GM21723 (cell line): ENCODE measurements around the gene IGF1R.

ENCODE experiments used
- ATAC-seq: cut with Tn5 transposase; IDR thresholded peaks from one replicate; pipeline ENCODE4 v1.9.1; 2021; ENCODE audit warnings: mild to moderate bottlenecking, moderate library complexity; ENCODE audit not compliant: unreplicated experiment

Gene IGF1R

DNA sequence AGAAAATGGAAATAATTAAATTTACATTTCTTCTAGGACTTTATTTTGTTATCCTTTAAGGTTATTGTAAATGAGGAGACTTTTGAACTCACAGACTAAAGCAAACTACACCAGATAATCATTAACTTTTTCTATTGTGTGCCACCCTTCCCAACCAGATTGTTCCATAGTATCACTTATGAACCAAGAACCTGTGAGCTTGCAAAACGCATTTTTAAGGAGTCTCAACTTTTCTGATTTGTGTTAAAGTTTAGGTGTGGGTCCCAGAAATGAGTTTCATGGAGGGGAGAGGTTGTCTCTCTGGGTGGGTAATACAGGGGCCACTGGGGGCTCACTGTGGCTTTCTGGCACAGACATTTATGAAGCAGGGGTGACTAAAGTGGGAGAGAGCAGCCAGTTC is 75.7 kb downstream of the IGF1R start:
- no peak for ATAC-seq

DNA sequence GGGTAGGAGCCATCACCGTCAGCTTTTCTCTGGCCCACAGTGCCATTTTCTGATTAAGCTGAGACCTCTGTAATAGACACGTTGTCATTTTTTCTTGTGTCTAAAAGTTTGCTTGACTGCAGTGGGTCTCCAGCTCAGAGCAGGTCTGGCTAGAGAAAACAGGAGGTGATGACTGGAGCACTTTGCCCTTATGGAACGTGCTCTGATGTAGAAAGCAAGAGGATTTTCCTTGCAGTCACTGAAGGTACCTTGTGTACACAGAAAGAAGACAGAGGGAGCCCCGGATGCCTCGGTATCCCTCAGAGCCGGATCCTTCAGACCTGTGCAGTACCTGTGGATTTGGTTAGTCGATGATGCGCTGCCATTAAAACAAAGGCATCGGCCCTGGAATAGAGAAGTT is 76.2 kb downstream of the IGF1R start:
- ATAC-seq = no peak

DNA sequence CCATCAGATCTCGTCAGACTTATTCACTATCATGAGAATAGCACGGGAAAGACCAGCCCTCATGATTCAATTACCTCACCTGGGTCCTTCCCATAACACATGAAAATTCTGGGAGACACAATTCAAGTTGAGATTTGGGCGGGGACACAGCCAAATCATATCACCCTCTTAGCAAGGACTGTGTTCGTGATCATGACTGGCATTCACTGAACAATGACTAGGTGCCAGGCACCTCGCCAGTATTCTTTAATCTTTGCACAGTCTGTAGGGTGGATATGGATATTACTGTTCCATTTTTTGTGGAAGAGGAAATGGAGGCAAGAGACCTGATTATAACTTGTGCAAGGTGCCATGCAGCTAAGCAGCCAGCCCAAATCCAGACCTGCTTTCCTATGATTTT is 77.5 kb downstream of the IGF1R start:
- ATAC-seq = no peak

DNA sequence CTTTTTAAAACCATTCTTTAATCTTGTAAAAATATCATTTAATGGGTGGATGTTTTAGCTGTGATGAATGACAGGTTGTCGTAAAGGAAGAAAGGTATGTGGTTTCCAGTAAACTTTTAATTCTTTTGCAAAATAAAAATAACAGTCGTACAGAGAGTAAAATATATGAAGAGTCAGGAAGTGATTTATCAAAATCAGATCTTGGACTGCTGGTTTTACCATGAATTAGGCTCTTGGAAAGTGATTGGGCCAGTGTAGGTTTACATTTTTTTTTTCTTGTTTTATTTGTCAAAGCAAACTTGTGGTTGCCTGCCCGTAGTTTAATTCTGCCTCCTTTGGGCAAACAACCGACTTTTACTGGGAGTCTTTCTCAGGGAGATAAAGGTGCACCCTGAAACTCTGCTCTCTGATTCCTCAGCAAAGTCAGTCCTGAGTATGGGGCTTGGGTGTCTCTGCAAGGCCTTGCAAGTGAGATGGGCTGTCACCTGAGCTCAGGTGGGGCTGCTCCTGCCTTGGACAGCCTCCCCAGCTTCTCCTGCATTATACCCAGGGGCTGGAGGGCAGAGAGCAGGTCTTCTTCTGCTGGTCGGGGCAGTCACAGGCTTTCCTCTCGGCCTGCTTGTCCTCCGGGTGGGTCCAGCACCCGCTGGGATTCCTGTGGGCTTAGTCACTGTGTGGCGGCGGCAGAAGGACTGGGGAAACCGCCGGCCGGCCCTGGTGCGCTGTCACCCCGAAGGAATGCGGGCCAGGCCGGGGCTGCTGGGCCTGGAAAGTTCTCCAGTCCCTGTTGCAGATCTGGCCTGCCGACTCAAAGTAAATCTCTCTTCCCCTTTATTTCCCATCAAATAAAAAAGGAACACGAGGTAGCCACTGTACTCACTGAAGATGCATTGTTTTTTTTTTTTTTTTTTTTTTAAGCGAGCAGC is 79.0 kb downstream of the IGF1R start:
- no peak for ATAC-seq

DNA sequence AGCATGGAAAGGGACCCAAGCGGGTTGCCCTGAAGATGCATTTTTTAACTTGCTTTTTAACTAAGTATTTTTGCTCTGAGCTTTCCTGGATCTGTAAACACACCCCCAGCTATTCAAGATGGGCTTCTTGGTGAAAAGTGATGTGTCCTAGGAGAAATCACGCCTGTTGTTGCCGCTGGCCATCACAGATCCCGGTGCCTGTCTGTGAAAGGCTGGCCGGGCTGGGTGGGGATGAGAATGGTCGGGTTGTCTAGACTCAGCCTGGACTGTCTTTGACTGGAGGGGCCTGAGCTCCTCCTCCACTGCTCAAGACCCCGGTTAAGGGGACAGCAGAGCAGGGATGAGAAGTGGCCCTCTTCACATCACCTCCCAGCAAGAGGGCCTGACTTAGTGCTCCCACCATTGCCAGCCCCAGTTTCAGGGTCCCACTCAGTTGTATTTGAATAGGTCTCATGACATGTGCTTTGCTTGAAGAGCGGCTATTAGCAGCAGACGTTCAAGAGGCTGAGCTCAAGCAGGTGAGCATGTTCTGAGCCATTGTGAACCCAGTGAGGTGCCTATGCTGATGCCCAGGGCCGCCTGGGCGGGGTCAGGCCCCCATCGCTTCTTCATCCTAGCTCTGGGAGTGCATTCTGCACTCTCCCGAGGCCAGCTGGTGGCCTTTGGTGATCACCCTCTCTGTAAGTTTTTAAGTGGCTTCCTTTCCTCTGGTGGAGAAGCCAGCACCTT is 79.9 kb downstream of the IGF1R start:
- no peak for ATAC-seq

DNA sequence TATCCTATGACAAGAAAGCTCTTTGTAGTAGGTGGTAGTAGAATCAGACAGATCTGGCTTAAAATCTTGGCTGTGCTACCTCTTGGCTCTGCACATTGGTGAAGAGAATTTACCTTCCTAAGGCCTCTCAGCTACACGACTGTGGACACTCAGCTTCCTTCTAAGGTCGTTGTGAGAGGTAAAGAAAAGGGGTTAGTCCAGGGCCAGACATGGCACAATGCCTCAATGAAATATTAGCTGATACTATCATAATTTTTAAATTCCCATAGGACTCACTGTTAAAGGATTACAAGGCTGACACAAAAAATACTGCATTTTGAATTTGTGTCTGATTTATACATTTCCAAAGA is 80.4 kb downstream of the IGF1R start:
- no peak for ATAC-seq

DNA sequence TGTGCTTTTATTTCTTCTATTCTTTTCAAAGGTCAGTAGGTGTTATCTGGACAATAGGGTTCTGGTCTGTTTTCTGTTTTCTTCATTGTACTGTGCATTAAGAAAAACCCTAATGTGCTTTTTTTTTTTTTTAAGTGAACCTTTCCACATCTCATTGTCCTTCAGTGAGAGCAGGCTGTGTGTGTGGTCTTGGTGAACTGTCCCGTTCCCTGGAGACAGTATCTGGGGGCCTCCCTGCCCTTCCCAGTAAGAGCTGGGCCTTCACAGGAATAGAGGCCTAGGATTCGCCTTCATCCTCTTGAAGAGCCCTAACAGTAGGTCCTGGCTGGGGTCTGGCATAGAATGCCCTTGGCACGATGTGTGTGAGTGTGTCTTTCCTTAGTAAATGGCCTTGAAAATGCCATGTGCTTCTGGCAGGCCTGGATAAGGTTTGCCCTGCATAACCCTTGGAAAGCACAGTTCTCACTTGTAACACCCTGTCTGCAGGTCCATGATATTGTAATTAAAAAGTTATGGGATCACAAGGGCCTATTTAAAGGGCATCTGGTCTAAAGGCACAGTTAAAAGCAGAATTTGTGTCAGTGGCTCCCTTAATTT is 81.2 kb downstream of the IGF1R start:
- ATAC-seq = no peak

DNA sequence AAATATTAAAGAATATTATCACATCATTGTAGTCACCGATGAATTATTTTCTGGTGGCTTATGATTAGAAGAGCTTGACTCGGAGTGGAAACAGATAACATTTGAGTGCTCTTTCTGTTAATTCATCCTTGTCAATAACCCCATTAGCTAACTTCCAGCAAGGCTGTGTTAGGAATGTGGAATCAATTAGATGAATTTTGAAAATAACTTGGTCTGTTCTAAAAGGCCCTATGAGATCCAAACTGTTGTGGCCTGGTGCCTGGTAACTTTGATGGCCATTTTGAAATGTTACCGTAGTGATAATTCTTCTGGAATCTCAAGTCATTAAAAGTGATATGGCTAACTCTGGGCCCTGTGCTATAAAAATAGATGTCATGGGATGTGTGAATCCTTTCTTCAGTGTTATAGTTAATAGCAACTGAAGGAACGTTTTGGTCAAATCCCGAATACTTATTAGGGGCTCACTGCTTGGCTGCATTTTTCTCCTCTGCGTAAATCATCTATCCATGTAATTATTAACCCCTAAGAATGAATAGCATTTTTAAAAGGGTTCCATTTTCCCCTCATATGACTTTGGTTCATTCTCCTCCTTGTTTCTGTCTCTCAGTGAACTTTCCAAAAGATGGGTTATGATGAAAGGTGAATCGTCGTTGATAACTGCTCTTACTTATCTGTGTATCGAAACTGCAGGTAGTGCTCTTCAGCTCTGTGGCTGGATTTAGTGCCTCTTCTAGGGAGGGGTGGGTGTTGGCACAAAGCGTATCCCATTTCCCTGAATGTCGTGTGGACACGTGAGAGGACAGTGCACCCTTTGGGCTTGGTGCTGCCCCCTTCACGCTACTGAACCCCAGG is 82.7 kb downstream of the IGF1R start:
- ATAC-seq = no peak

DNA sequence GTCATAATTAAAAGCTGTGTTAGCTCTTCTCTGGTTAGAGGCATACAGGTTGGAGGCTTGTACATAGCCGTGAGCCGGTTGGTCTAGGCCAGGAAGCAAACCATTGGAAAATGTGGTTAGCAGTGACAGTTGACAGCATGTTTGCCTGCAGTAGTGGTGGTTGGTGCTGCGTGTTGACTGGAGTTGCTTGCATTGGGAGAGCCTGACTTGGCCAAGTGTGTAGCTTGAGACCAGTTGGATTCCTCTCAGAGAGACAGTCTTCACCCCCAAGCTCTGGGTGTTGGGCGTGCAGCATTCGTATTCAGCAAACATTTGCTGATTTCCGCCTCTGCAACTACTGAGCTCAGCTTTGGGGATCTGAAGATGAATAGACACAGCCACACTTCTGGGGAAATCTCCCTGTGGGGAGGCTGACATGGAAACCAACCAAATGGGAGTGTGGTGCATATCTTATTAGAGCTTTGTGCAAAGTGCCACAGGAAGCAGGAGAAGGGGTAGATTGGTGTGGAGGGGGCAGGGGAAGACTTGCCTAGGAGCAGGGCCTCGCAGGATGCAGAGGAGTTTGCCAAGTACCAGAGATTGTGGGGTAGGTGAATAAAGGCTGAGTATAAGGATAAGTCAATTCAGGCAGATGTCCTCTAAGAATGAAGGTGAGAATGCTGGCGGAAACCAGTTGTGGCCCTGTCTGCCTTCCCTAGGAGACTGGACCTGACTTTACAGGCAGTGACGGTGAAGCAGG is 83.5 kb downstream of the IGF1R start:
- ATAC-seq = no peak

DNA sequence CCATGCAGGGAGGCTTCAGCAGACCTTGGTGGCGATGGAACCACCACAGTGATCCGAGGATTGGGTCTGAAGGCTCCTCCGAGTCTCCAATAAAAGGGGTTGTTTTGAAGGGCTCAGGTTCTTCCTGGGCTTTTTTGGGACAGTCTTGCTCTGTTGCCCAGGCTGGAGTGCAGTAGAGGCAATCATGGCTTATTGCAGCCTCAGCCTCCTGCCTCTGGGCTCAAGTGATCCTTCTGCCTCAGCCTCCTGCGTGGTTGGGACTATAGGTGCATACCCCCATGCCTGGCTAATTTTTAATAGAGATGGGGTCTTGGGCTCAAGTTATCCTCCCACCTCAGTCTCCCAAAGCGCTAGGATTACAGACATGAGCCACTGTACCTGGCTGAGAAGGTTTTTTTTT is 84.8 kb downstream of the IGF1R start:
- ATAC-seq = no peak

DNA sequence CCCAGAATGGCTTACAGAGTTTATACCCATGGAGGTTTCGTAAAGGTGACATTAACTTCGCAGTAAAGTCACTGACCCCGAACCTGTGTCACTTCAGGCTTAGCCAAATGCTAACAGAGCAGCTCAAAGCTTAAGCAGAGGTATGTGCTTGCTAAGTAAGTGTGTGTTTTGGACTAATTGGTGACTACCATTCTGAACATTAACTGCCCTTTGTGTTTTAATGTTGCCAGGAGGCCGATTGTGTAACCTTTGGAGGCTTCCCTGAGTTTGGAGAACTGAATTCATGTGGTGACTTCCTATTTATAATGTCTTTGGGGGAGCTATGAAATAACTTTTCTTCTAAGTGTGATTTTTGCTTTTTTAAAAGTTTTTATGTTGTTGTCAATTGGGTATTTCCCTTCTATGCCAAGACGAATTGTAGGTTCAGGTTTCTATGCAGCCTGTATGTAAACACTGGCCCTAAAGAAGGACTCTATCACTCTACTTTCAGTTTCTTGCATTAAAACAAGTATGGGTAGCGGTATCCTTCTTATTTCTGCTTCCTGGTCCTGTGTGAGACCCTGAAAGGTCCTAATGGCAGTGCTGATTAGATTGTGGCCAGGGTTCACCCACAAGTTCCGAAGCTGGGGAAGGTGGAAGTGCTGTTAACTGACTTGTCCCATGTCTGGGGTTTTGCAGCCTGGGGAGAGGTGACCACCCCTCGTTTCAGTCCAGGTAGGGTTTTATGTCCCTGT is 86.3 kb downstream of the IGF1R start:
- ATAC-seq = no peak

DNA sequence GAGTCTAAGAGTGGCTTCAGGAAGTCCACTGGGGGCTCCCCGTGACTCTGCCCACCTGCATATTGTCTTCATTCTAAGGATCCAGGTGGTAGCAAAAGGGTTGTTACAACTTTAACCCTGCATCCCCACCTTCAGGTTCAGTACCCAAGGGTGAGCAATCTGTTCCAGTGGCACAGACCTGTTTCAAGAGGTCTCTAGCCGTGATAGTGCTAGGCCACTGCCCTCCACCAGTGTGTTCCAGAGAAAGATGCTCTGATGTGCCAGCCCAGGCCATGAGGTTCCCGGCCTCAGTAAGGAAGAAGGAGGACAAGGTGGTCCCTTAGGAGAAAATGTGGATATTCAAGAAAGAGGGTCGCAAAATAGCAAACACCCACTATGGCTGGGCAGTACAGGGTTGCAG is 87.0 kb downstream of the IGF1R start:
- no peak for ATAC-seq

DNA sequence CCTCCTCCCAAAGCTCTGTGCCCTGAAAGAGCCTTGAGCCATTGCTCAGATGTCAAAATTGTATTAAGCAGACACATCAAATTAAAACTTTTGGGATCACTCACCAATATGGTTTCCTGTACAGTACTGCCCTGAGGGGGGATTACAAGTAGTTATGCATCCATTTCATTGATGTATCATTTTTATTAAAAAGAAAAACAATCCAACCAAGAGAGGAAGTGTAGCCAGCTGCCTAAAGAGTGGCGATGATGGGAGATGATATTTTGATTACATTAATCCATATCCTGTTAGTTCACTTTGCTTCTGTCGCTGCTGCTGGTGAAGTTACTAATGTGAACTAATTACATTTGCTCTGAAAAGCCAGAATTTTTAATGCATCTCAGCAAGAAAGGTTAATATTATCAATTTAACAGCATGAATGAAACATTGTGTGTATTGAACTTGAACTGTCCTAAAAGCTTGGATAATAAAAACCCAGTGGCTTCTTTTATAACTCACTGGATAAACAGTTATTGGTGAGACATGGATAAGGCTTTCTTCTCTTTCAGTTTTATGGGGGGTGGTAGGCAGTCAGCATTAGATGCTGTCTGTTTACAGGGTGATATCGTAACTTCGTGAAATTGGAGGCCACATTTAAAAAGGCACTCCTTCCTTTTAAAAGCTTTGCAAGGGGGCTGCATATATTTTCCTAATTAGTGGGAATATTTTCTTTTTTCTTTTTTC is 87.7 kb downstream of the IGF1R start:
- no peak for ATAC-seq

DNA sequence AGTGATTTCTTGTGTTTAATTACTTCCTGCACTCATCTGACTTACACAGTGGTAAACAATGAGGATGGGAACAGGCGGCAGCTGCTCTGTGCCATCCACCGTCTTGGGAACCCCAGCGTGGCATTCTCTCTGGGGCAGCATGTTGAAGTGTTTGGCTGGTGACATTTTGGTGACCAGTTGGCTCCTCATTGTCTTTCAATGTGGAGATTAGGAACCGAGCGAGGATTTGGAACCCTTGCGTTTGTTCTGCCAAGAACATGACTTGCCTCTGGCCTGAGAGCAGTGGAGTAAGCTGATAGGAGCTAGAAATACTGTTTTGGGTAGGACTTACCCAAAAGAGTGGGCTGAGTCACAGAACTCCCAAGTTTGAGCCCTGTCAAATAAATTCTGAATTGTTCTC is 88.8 kb downstream of the IGF1R start:
- ATAC-seq = no peak

DNA sequence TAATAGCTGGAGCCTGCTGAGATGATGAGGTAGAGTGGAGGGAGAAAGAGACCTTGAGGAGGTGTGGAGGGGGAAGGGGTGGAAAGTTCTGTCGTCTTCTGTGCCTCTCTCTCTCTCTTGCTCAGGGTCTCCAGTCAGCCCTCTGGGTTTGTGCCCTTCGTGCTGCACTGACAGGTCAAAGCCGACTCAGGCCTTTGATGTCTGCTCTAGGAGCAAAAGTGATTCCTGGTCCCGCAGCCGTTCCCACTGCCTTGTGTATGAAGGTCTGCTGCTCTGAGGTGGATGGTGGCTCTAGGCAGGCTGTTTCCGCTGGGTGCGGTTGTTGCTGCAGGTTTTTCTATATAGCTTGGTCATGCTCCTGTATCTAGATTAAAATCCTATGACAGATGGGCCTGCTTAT is 89.4 kb downstream of the IGF1R start:
- ATAC-seq = no peak

DNA sequence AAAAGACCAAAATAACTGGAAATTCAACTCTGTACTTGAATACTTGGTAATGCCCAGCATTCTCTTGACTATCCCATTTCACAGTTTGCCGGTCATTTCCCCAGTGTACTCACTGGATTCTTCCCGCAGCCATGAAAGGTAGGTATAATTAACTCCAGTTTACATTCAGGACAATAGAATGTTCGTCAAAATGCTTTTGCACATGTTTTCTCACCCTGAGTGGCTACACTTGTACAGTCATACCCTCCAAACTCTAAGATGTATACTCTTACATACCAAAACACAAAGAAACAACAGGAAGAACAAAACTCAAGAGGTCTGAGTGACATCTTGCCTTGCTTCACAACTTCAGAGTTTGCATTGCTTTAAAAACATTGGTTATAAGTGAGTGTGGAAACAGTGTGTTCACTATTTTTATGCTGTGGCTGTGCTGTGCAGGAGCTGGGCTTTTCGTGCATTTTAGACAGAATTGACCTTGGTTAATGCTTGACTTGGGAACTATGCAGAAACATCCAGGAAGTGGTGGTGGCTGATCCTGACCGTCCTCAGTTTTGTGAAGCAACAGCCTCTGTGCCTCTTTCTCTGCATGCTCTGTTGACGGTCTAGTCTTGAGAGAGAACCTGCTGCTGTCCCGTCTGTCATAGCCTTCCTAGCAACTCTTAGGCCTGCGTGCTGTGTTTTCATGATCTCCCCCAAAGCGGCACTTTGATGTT is 90.5 kb downstream of the IGF1R start:
- no peak for ATAC-seq

DNA sequence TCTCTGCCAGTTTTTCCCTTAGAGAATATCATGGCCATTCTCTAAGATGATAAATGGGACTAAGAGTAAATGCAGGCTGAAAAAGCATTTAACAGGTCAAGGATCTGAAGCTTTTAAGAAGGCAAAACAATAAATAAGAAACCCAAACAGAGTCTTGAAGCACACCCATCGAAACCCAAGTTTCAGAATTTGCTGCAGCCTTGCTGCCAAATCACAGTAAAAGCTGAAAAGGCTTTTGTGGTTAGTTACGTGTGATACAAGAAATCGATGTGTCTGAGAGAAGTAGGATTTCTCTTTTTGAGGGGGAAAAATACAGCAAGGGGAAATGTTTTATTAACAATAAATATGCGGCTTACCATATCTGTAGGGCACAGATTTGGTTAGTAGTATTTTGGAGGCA is 92.0 kb downstream of the IGF1R start:
- ATAC-seq = no peak

DNA sequence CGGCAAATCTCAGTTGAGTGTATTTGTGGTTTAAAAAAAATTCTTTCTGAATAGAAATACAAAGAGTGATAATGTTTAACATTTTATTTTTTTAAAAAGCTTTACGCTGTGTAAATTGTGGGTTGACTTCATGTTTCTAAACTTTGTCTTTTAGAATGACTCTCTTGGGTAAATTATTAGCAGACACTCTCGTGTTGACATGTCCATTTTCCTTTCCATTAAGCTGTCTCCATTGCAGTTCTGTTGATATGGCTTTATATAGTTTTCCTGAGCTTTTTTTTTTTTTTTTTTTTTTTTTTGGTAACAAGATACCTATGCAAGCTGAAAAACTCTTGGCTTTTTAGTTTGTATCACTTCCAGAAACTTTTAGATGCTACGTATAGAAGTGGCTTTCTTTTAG is 92.6 kb downstream of the IGF1R start:
- ATAC-seq = no peak
